Measurements from ENCODE around the gene TMEM220.

- TF ChIP-seq CTCF (IDR thresholded peaks at IDR 0.05; ENCODE audit: low read depth, low read length, poor library complexity, severe bottlenecking): no peak
- TF ChIP-seq EZH2phosphoT487 (IDR thresholded peaks at IDR 0.05; ENCODE audit: borderline replicate concordance, low read length): no peak
Observed at GRCh38 chr17:10769840-10770239, 40.0 kb upstream of the TMEM220 start.

Measured in DOHH2 (cell line).